SK-N-SH (cell line): ENCODE results near the gene EXOC6B. TPM values are rescaled to one million over a fixed set of nuclear protein-coding genes. Genes with fewer than 3 reads are reported as not detected.

Experiments
- CTCF ChIA-PET: fragments of 300-600, 350-600 bp; formaldehyde crosslinking; extraction: SDS; loops from one replicate; lab custom pipeline; 2021; lab: Yijun Ruan, JAX
- POLR2A ChIA-PET: fragments of 350-600 bp; sonication (Branson Sonifier 250); formaldehyde crosslinking; extraction: SDS; loops from one replicate; lab custom pipeline; 2020; ENCODE audit warnings: antibody characterized with exemption, inconsistent platforms; lab: Yijun Ruan, JAX
- DNase-seq: peaks from one replicate; pipeline ENCODE4 v3.0.0; 2012
- H2AFZ ChIP-seq: fragments of 200-600 bp; sonication (generic); 2 replicates; pipeline ENCODE4 v1.8.1; 2016; ENCODE audit warnings: antibody characterized with exemption, mild to moderate bottlenecking, low read depth
- H3F3A ChIP-seq: fragments of 200-600 bp; sonication (generic); replicated peaks from 2 replicates; pipeline ENCODE3; 2016; ENCODE audit warnings: antibody characterized with exemption, mild to moderate bottlenecking; ENCODE audit not compliant: insufficient read depth
- H3K27ac ChIP-seq, 2 experiments: fragments of 200-500 bp in 1 of 2; fragments of 200-600 bp in 1 of 2; sonication (Bioruptor generic) in 1 of 2; sonication (generic), shearing (Covaris generic) in 1 of 2; 2 replicates each; pipeline versions ENCODE4 v1.5.1 to v1.6.1; 2014 to 2016; ENCODE audit warnings: low read depth in 2 of 2, inconsistent platforms in 1 of 2, low read length in 1 of 2, mild to moderate bottlenecking in 1 of 2, mixed read lengths in 1 of 2
- H3K27me3 ChIP-seq: fragments of 200-600 bp; sonication (generic), shearing (Covaris generic); 2 replicates; pipeline ENCODE4 v1.6.1; 2016; ENCODE audit warnings: mixed run types; ENCODE audit not compliant: insufficient read depth
- H3K36me3 ChIP-seq, 2 experiments: fragments of 200-500 bp in 1 of 2; fragments of 200-600 bp in 1 of 2; sonication (Bioruptor generic) in 1 of 2; sonication (generic) in 1 of 2; replicated peaks in 1 of 2; 2 replicates each; pipeline versions ENCODE3 to v1.5.1; 2014 to 2016; ENCODE audit warnings: low read length in 1 of 2, mild to moderate bottlenecking in 1 of 2; ENCODE audit not compliant: insufficient read depth in 2 of 2, control insufficient read depth in 1 of 2
- H3K4me1 ChIP-seq, 2 experiments: fragments of 200-500 bp in 1 of 2; fragments of 200-600 bp in 1 of 2; sonication (Bioruptor generic) in 1 of 2; sonication (generic), shearing (Covaris generic) in 1 of 2; 2 replicates each; pipeline versions ENCODE4 v1.5.1 to v1.6.1; 2014 to 2016; ENCODE audit warnings: low read depth in 1 of 2, low read length in 1 of 2, mixed run types in 1 of 2; ENCODE audit not compliant: insufficient read depth in 2 of 2, control insufficient read depth in 1 of 2
- H3K4me2 ChIP-seq: fragments of 200-600 bp; sonication (generic), shearing (Covaris generic); 2 replicates; pipeline ENCODE4 v1.6.1; 2017; ENCODE audit warnings: mixed run types
- H3K4me3 ChIP-seq, 2 experiments: fragments of 200-500 bp in 1 of 2; fragments of 200-600 bp in 1 of 2; sonication (Bioruptor generic) in 1 of 2; sonication (generic), shearing (Covaris generic) in 1 of 2; 2 replicates each; pipeline versions ENCODE4 v1.5.1 to v1.8.1; 2014 to 2016; ENCODE audit warnings: low read depth in 2 of 2, inconsistent platforms in 1 of 2, low read length in 1 of 2, mild to moderate bottlenecking in 1 of 2, mixed read lengths in 1 of 2, moderate library complexity in 1 of 2
- H3K79me2 ChIP-seq: fragments of 200-600 bp; sonication (generic); 2 replicates; pipeline ENCODE4 v1.8.1; 2017; ENCODE audit warnings: mild to moderate bottlenecking; ENCODE audit not compliant: insufficient read depth
- H3K9ac ChIP-seq: fragments of 200-600 bp; sonication (generic); 2 replicates; pipeline ENCODE4 v1.6.1; 2017; ENCODE audit warnings: mixed run types
- H3K9me2 ChIP-seq: fragments of 200-600 bp; sonication (generic); 2 replicates; pipeline ENCODE4 v1.6.1; 2017; ENCODE audit warnings: mixed run types
- H3K9me3 ChIP-seq: fragments of 200-600 bp; sonication (generic); 2 replicates; pipeline ENCODE4 v1.6.1; 2017; ENCODE audit warnings: mixed run types, mild to moderate bottlenecking, moderate library complexity
- H4K20me1 ChIP-seq: fragments of 200-600 bp; sonication (generic); 2 replicates; pipeline ENCODE4 v1.6.1; 2017; ENCODE audit warnings: mild to moderate bottlenecking, mixed run types; ENCODE audit not compliant: insufficient read depth
- GABPA ChIP-seq: IDR thresholded peaks from 2 replicates; pipeline ENCODE4 v1.4.0; 2012; ENCODE audit warnings: low read depth, mild to moderate bottlenecking
- PBX3 ChIP-seq: IDR thresholded peaks from 2 replicates; pipeline ENCODE4; 2012
- REST ChIP-seq: IDR thresholded peaks from 2 replicates; pipeline ENCODE4 v1.6.1; 2012; ENCODE audit warnings: mild to moderate bottlenecking, low read depth, low read length, moderate library complexity
- RFX5 ChIP-seq: IDR thresholded peaks from 2 replicates; pipeline ENCODE4 v1.6.1; 2012; ENCODE audit warnings: mild to moderate bottlenecking, improper control_type of control experiment, low read length
- WGBS: methylation state at CpG from one replicate; pipeline ENCODE4 v1.1.6; 2017; ENCODE audit warnings: low lambda C conversion rate; 5-methylcytosine and 5-hydroxymethylcytosine counted together
- polyA plus RNA-seq, 3 experiments: library from polyadenylated mRNA; depleted of rRNA; stranded (reverse); fragments of >200 nt; gene quantifications; 2 replicates each; pipeline ENCODE4 v1.2.3, GENCODE V29; 2012

EXOC6B gene
- polyA plus RNA-seq, 1 of the 3 experiments (the other 2 are of a cell fraction), result 7.4 TPM

DNA sequence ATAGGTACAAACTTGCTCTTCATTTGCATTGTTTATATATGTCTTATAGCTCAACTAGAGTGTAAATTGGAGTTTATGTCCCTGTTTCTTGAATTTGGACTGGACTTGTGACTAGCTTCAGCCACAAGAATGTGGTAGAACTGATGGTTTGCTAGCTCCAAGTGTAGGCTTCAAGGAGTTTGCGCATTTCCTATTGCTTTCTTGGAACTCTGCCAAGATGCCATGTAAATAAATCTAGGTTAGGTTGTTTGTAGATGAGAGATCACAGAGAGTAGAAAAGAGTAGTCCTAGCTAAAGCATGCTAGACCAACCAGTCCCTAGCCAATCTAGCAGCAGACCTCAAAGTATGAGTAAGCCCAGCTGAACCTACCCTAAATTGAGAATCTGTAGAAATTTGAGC lies 495.2 kb downstream of the EXOC6B start:
- CTCF ChIA-PET, result interaction anchor here (1.4 kb wide), 1 partner anchor 87 kb away, joined by 3 read pairs; no protein-coding TSS in a partner anchor
- Histone ChIP-seq H3K79me2 (no peaks in the 10 kb centered on the region), H3K27ac (no peak overlapping the region), H3K4me1 (no peaks in the 10 kb centered on the region), H3K9me2 (no peaks in the 10 kb centered on the region), H4K20me1 (no peaks in the 10 kb centered on the region), H3K27me3 (no peaks in the 10 kb centered on the region), H3K9ac (no peak overlapping the region), H3K36me3 (no peaks in the 10 kb centered on the region), H3K9me3 (no peaks in the 10 kb centered on the region), H3F3A (no peaks in the 10 kb centered on the region), H3K4me2 (no peak overlapping the region), H3K4me3 (no peak overlapping the region), H2AFZ (no peak overlapping the region)
- POLR2A ChIA-PET, result no interaction called here
- WGBS, result 100% methylated on average over 1 of the region's 1 CpG
- TF ChIP-seq REST (no peak), RFX5 (no peak)
- DNase-seq, result no peak

- H3K27ac ChIP-seq, result no peak overlapping the region
- no peaks in the 10 kb centered on the region for H3K4me1 ChIP-seq
- H3K4me3 ChIP-seq, result no peak overlapping the region
- no peak overlapping the region for H3K4me2 ChIP-seq
- no peak overlapping the region for H3K9ac ChIP-seq
- peaks cover 0 to 3% of the 10 kb centered on the region in 2 experiments for H3K36me3 ChIP-seq
- CTCF ChIA-PET, result interaction anchor here (1.0 to 2.0 kb wide), 3 partner anchors 10 to 402 kb away, joined by 3 to 7 read pairs (median 4); no protein-coding TSS in a partner anchor
- H3K79me2 ChIP-seq, result no peaks in the 10 kb centered on the region
- H2AFZ ChIP-seq, result no peak overlapping the region
- H3K9me2 ChIP-seq, result no peaks in the 10 kb centered on the region
- TF ChIP-seq PBX3 (peak; percentile 47; the same call in 1 of the 2 replicates), GABPA (no peak)
- TF ChIP-seq, all 33 proteins: peak for 1
- DNase-seq, result no peak
- POLR2A ChIA-PET, result no interaction called here
- Histone ChIP-seq H3F3A (no peaks in the 10 kb centered on the region), H3K27me3 (no peaks in the 10 kb centered on the region), H4K20me1 (no peaks in the 10 kb centered on the region), H3K9me3 (no peaks in the 10 kb centered on the region)
- WGBS, result 91% methylated on average over 3 of the region's 3 CpGs
Measured at GRCh38 chr2:72326759-72327158, 499.1 kb downstream of the EXOC6B start.
